GM12801 (cell line): ENCODE data around the gene FNDC1.

Source experiments
- TF ChIP-seq, protein P1 (sequence below): IDR thresholded peaks from one replicate; pipeline ENCODE4 v1.5.1; 2011; ENCODE audit warnings: control low read depth; ENCODE audit not compliant: insufficient read length; ENCODE audit errors: extremely low read depth

Gene FNDC1

DNA sequence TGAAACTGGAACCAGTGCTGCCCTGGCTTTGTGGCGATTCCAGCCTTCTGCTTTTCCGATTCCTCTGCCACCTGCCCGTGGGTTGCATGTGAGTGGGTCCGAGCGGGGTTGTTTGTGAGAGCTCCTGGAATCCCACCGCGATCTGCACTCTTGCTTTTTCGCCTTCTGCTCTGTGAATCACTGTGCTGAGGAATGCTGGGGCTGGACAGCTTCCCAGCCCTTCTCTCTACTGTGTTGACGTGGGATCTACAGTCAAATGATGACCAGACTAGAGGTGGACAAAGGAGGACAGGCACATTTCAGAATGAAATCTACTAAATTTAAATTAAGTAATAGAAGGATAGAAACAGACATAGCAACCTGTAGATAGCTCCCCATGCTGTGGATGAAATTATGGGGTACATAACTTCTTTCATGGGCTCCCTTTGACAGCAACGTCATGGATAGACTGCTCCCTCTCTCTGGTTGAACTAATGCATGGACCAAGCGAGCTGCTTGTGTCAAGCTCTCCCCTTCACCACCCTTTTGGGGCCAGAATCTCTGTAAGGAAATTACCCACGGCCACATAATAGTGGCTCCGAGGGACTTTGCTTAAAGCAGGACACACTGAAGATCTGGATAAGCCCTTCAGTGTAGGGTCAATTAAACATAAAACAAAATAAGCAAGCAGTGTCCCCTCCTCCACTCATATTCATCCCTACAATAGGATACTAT, 2.0 kb downstream of the FNDC1 start:
- TF ChIP-seq, protein P1, sequence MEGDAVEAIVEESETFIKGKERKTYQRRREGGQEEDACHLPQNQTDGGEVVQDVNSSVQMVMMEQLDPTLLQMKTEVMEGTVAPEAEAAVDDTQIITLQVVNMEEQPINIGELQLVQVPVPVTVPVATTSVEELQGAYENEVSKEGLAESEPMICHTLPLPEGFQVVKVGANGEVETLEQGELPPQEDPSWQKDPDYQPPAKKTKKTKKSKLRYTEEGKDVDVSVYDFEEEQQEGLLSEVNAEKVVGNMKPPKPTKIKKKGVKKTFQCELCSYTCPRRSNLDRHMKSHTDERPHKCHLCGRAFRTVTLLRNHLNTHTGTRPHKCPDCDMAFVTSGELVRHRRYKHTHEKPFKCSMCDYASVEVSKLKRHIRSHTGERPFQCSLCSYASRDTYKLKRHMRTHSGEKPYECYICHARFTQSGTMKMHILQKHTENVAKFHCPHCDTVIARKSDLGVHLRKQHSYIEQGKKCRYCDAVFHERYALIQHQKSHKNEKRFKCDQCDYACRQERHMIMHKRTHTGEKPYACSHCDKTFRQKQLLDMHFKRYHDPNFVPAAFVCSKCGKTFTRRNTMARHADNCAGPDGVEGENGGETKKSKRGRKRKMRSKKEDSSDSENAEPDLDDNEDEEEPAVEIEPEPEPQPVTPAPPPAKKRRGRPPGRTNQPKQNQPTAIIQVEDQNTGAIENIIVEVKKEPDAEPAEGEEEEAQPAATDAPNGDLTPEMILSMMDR = no peak

DNA sequence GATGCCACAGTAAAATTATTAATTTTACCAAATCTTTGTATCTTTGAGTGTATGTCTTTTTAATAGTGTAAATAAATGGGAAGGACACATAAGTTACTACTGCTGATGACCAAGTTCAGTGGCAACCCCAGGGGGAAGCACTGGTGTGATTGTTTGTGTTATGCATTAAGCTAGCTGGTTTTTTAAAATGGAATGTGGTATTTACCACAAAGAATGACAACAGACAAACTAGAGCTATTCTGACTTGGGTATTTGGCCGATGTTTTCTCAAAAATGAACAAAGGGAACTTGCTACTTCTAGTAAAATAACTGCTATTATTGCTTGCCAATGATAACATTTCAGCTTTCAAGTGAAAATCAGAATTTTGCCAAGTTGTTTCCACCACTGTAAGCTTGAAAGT, 2.9 kb downstream of the FNDC1 start:
- TF ChIP-seq, protein P1 = no peak

DNA sequence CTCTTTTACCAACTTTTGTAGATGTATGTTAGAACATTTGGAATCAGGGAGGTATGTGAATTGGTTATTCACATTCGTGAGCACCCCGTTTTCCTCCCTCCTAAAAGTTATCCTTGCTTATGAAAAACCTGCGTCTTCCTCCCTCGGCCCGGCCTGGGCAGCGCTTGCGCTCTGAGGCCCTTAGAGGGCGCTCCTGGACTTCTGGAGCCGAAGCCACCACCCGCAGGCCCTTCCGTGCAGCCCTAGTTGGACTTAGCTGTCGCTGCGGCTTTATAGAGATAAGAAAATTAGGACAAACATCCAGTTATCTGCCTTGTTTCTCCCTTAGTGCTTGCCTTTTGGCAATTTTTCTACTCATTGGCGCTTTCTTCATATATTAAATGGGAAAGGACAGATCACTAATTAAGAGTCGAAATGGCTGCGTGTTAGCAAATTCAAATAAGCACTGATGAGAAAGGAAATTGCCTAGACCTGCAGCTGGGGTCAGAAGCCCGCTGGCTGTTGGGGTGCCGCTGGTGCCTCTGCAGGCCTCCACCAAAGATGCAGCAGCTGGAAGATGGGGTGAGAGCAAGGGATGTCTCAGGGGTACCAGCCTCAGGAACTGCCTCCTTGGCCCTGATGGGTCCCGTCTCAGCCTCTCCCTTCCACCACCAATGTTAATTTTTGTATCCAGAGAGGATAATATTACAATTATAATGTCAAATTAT, 5.2 kb downstream of the FNDC1 start:
- TF ChIP-seq, protein P1 = no peak

DNA sequence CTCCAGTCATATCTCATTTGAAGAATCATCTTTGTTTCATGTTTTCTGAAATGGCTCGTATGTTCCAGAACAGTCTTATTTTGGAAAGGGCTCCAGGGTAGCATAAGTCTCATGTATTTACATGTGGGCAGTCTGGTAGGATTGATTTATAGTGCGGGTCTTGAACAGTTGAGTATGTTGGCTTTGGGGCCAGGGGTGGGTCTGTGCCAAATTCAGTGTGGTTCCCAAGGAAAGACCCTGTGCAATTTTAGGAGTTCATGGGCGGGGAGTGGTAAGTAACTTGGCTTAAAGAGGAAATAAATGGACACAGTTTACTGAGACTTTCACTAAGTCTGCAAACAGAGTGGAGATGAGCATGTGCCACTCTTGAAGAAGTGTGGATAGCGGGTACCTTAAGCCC, 7.7 kb downstream of the FNDC1 start:
- TF ChIP-seq, protein P1 = no peak

DNA sequence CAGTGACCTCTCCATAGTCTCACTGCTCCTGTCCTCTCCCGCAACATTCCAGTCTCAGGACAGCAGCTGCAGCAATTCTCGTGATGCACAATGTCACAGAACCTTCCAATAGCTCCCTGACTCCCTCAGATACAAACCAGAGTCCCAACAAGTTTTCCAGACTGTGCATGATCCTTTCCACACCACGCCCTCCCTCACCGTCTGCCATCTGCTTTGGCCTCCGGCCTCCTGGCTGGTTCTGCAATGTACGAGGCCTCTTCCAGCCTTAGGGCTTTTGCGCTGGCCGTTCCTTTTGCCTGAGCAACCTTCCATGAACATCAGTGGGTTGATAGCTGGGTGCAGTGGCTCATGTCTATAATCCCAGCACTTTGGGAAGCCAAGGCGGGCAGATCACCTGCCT, 9.6 kb downstream of the FNDC1 start:
- TF ChIP-seq, protein P1 = no peak

DNA sequence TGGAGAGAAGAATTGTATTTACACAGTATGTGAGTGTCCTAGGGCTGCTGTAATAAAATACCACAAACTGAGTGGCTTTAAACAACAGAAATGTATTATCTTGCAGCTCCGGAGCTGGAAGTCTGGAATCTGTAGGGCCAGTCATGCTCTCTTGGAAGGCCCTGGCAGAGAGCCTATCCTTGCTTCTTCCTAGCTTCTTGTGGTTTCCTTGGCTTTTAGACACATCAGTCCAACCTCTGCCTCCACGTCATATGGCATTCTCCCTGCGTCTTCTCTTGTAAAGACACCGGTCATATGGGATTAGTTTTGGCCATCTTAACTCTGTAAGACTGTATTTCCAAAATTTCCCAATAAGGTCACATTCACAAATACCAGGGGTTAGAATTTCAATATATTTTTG, 10.8 kb downstream of the FNDC1 start:
- TF ChIP-seq, protein P1 = no peak

DNA sequence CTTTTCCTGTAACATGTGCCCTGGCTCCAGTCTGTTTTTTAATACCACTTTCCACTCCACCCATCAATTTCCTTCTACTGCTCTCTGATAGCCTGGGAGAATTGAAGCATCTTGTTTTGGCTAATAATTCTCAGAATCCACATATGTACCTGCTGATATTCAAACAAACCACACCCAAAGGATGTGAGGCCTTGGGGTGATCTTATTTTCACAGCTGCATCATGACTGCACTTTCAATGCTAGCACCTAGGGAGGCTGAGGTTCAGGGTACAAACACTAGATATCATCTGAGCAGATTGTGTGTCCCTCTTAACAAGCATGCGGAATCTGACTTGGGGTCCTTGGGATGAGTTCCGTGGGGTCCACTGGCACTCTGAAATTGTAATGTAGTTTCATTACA, 12.7 kb downstream of the FNDC1 start:
- TF ChIP-seq, protein P1 = no peak
